Suprapubic skin (tissue), 2 donors: ENCODE measurements around the gene GRM3.

Experiments
- EP300 ChIP-seq: sonication (generic); formaldehyde crosslinking; IDR thresholded peaks from one replicate; pipeline ENCODE4 v1.6.1; 2017; ENCODE audit warnings: antibody characterized with exemption
- POLR2A ChIP-seq, 2 donors: fragments of 450-650 bp; IDR thresholded peaks; one replicate each; pipeline ENCODE4 v1.6.1; 2017; ENCODE audit warnings: antibody characterized with exemption in 2 of 2, mild to moderate bottlenecking in 2 of 2, moderate library complexity in 2 of 2

- TF ChIP-seq EP300 (no peak), POLR2A (IDR thresholded peaks at IDR 0.05) (no peak)
These were observed 122.2 kb downstream of the GRM3 start for GRCh38 chr7:86765931-86766330.
